OCI-LY3 (cell line): Measurements from ENCODE around the gene NEURL1B.

Source experiments
- EZH2phosphoT487 ChIP-seq: fragments of 200-600 bp; shearing (Covaris generic); IDR thresholded peaks from 2 replicates; pipeline ENCODE4 v1.6.1; 2018; ENCODE audit warnings: antibody characterized with exemption, mixed run types, low read depth
- TF ChIP-seq, protein P1 (sequence below): fragments of 200-600, 300-600 bp; sonication (generic); IDR thresholded peaks from 2 replicates; pipeline ENCODE4 v1.5.1; 2014; ENCODE audit warnings: antibody characterized with exemption, low read length, low read depth

DNA sequence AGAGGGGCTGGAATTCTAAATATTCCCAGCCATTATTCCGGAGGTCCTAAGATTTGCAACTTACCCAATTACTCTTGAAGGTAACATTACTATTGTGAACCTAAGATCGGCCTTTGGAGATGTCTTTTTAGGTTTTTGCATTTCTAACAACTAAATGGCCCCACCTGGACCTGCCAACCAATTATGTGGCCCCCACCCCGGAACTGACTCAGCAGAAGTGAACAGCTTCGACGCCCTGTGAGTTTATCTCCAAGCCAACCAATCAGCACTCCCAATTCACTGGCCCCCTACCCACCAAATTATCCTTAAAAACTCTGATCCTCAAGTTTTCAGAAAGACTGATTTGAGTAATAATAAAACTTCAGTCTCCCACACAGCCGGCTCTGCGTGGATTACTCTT is 62.9 kb downstream of the NEURL1B start:
- TF ChIP-seq, protein P1, sequence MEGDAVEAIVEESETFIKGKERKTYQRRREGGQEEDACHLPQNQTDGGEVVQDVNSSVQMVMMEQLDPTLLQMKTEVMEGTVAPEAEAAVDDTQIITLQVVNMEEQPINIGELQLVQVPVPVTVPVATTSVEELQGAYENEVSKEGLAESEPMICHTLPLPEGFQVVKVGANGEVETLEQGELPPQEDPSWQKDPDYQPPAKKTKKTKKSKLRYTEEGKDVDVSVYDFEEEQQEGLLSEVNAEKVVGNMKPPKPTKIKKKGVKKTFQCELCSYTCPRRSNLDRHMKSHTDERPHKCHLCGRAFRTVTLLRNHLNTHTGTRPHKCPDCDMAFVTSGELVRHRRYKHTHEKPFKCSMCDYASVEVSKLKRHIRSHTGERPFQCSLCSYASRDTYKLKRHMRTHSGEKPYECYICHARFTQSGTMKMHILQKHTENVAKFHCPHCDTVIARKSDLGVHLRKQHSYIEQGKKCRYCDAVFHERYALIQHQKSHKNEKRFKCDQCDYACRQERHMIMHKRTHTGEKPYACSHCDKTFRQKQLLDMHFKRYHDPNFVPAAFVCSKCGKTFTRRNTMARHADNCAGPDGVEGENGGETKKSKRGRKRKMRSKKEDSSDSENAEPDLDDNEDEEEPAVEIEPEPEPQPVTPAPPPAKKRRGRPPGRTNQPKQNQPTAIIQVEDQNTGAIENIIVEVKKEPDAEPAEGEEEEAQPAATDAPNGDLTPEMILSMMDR, result no peak
- TF ChIP-seq EZH2phosphoT487, result no peak
